ENCODE data around the gene SH3PXD2A.

The SH3PXD2A gene

GRCh38 chr10:103725242-103725641, 130.1 kb downstream of the SH3PXD2A start:
- no peaks in the 10 kb centered on the region for H3K9me3 Mint-ChIP-seq

GRCh38 chr10:103724771-103725170, 130.6 kb downstream of the SH3PXD2A start:
- Mint-ChIP-seq H3K27ac (no peak overlapping the region), H3K9me3 (no peaks in the 10 kb centered on the region), H3K27me3 (peaks cover 14% of the 10 kb centered on the region), H3K4me1 (no peaks in the 10 kb centered on the region), H3K36me3 (no peaks in the 10 kb centered on the region), H3K4me3 (no peak overlapping the region)
- ATAC-seq (ENCODE audit: low read depth) (no peak), DNase-seq (ENCODE audit: low spot score in 2 of 2) (no peak)

More at GRCh38 chr10:103725242-103725641, 130.1 kb downstream of the SH3PXD2A start:
- Mint-ChIP-seq H3K27me3 (peaks cover 14% of the 10 kb centered on the region), H3K36me3 (no peaks in the 10 kb centered on the region), H3K4me1 (no peaks in the 10 kb centered on the region), H3K27ac (no peak overlapping the region), H3K4me3 (no peak overlapping the region)
- ATAC-seq (ENCODE audit: low read depth) (no peak), DNase-seq (ENCODE audit: low spot score in 2 of 2) (no peak)

GRCh38 chr10:103724074-103724473, 131.3 kb downstream of the SH3PXD2A start:
- Mint-ChIP-seq H3K4me1 (no peaks in the 10 kb centered on the region), H3K4me3 (no peak overlapping the region)

GRCh38 chr10:103723557-103723956, 131.8 kb downstream of the SH3PXD2A start:
- DNase-seq (ENCODE audit: low spot score in 2 of 2) = no peak
- Mint-ChIP-seq H3K4me3 (no peak overlapping the region), H3K27ac (no peak overlapping the region), H3K36me3 (no peaks in the 10 kb centered on the region), H3K9me3 (no peaks in the 10 kb centered on the region), H3K4me1 (no peaks in the 10 kb centered on the region), H3K27me3 (peaks cover 14% of the 10 kb centered on the region)
- ATAC-seq (ENCODE audit: low read depth) = no peak

More at GRCh38 chr10:103724074-103724473, 131.3 kb downstream of the SH3PXD2A start:
- peaks cover 14% of the 10 kb centered on the region for H3K27me3 Mint-ChIP-seq
- H3K27ac Mint-ChIP-seq = no peak overlapping the region
- H3K36me3 Mint-ChIP-seq = no peaks in the 10 kb centered on the region
- ATAC-seq (ENCODE audit: low read depth) (no peak), DNase-seq (ENCODE audit: low spot score in 2 of 2) (no peak)
- H3K9me3 Mint-ChIP-seq = no peaks in the 10 kb centered on the region

GRCh38 chr10:103722632-103723031, 132.7 kb downstream of the SH3PXD2A start:
- Mint-ChIP-seq H3K36me3 (no peaks in the 10 kb centered on the region), H3K4me3 (no peak overlapping the region), H3K4me1 (no peaks in the 10 kb centered on the region), H3K9me3 (no peaks in the 10 kb centered on the region), H3K27ac (no peak overlapping the region), H3K27me3 (peaks cover 14% of the 10 kb centered on the region)
- no peak for ATAC-seq (ENCODE audit: low read depth)
- no peak for DNase-seq (ENCODE audit: low spot score in 2 of 2)

- Mint-ChIP-seq H3K4me3 (no peak overlapping the region), H3K36me3 (no peaks in the 10 kb centered on the region), H3K27me3 (peaks cover 12% of the 10 kb centered on the region), H3K9me3 (no peaks in the 10 kb centered on the region), H3K4me1 (no peaks in the 10 kb centered on the region), H3K27ac (no peak overlapping the region)
- no peak for ATAC-seq (ENCODE audit: low read depth)
- DNase-seq (ENCODE audit: low spot score in 2 of 2) = no peak
These were observed 134.4 kb downstream of the SH3PXD2A start for GRCh38 chr10:103720964-103721335.

GRCh38 chr10:103720328-103720963, 134.9 kb downstream of the SH3PXD2A start:
- H3K4me1 Mint-ChIP-seq = no peaks in the 10 kb centered on the region
- ATAC-seq (ENCODE audit: low read depth) (no peak), DNase-seq (ENCODE audit: low spot score in 2 of 2) (no peak)
- H3K9me3 Mint-ChIP-seq = no peaks in the 10 kb centered on the region
- H3K27me3 Mint-ChIP-seq = peaks cover 12% of the 10 kb centered on the region
- no peak overlapping the region for H3K27ac Mint-ChIP-seq
- no peak overlapping the region for H3K4me3 Mint-ChIP-seq
- no peaks in the 10 kb centered on the region for H3K36me3 Mint-ChIP-seq

- Mint-ChIP-seq H3K4me3 (no peak overlapping the region), H3K9me3 (no peaks in the 10 kb centered on the region), H3K27me3 (peaks cover 2% of the 10 kb centered on the region), H3K4me1 (no peaks in the 10 kb centered on the region), H3K27ac (no peak overlapping the region), H3K36me3 (no peaks in the 10 kb centered on the region)
- no peak for ATAC-seq (ENCODE audit: low read depth)
- DNase-seq (ENCODE audit: low spot score in 2 of 2) = no peak
These were observed 136.3 kb downstream of the SH3PXD2A start for GRCh38 chr10:103719036-103719435.

GRCh38 chr10:103718247-103718620, 137.1 kb downstream of the SH3PXD2A start:
- H3K27me3 Mint-ChIP-seq = peaks cover 2% of the 10 kb centered on the region
- no peak overlapping the region for H3K27ac Mint-ChIP-seq
- H3K4me3 Mint-ChIP-seq = no peak overlapping the region
- DNase-seq (ENCODE audit: low spot score in 2 of 2) (no peak), ATAC-seq (ENCODE audit: low read depth) (no peak)
- no peaks in the 10 kb centered on the region for H3K36me3 Mint-ChIP-seq
- no peaks in the 10 kb centered on the region for H3K4me1 Mint-ChIP-seq
- H3K9me3 Mint-ChIP-seq = no peaks in the 10 kb centered on the region

- Mint-ChIP-seq H3K4me3 (no peak overlapping the region), H3K36me3 (no peaks in the 10 kb centered on the region), H3K9me3 (no peaks in the 10 kb centered on the region), H3K27me3 (no peaks in the 10 kb centered on the region), H3K4me1 (peaks cover 4% of the 10 kb centered on the region), H3K27ac (no peak overlapping the region)
- ATAC-seq (ENCODE audit: low read depth) (no peak), DNase-seq (ENCODE audit: low spot score in 2 of 2) (no peak)
These were observed 137.8 kb downstream of the SH3PXD2A start for GRCh38 chr10:103717341-103718246.

GRCh38 chr10:103716206-103717160, 138.9 kb downstream of the SH3PXD2A start:
- no peak for DNase-seq (ENCODE audit: low spot score in 2 of 2)

GRCh38 chr10:103715430-103715829, 139.9 kb downstream of the SH3PXD2A start:
- H3K27ac Mint-ChIP-seq = no peak overlapping the region
- H3K9me3 Mint-ChIP-seq = no peaks in the 10 kb centered on the region
- H3K27me3 Mint-ChIP-seq = peaks cover 1% of the 10 kb centered on the region
- H3K4me3 Mint-ChIP-seq = no peak overlapping the region
- H3K36me3 Mint-ChIP-seq = no peaks in the 10 kb centered on the region
- ATAC-seq (ENCODE audit: low read depth) = no peak
- no peak for DNase-seq (ENCODE audit: low spot score in 2 of 2)
- peaks cover 4% of the 10 kb centered on the region for H3K4me1 Mint-ChIP-seq

More at GRCh38 chr10:103716206-103717160, 138.9 kb downstream of the SH3PXD2A start:
- Mint-ChIP-seq H3K4me3 (no peak overlapping the region), H3K9me3 (no peaks in the 10 kb centered on the region), H3K27ac (no peak overlapping the region), H3K36me3 (no peaks in the 10 kb centered on the region), H3K27me3 (no peaks in the 10 kb centered on the region), H3K4me1 (peaks cover 4% of the 10 kb centered on the region)
- ATAC-seq (ENCODE audit: low read depth) = no peak

GRCh38 chr10:103714232-103714891, 141.0 kb downstream of the SH3PXD2A start:
- H3K9me3 Mint-ChIP-seq = no peaks in the 10 kb centered on the region
- no peaks in the 10 kb centered on the region for H3K36me3 Mint-ChIP-seq
- H3K27ac Mint-ChIP-seq = no peak overlapping the region

More at GRCh38 chr10:103714232-103714891, 141.0 kb downstream of the SH3PXD2A start:
- DNase-seq (ENCODE audit: low spot score in 2 of 2) (no peak), ATAC-seq (ENCODE audit: low read depth) (no peak)
- Mint-ChIP-seq H3K4me3 (no peak overlapping the region), H3K27me3 (peaks cover 5% of the 10 kb centered on the region), H3K4me1 (peaks cover 4% of the 10 kb centered on the region)
